IMR-90 (cell line): ENCODE data around the gene EFHD1. TPM values are rescaled to one million over a fixed set of nuclear protein-coding genes. Genes with fewer than 3 reads are reported as not detected.

ENCODE experiments used
- ATAC-seq: fragments of 200-7000 bp; cut with Tn5 transposase; 2 replicates; pipeline ENCODE4 v1.9.1; 2020; ENCODE audit warnings: low read depth, mild to moderate bottlenecking, moderate library complexity
- BruUV-seq: library from RNA; stranded (reverse); fragments of 400-500 nt; replicated peaks from 2 replicates; lab custom pipeline; 2021; lab: Mats Ljungman, UMichigan
- CTCF ChIA-PET: fragments of 300-600 bp; formaldehyde crosslinking; extraction: SDS; loops from one replicate; lab custom pipeline; 2021; ENCODE audit warnings: antibody characterized with exemption; lab: Yijun Ruan, JAX
- POLR2A ChIA-PET: fragments of 300-600 bp; sonication (Branson Sonifier 250); formaldehyde crosslinking; loops from one replicate; lab custom pipeline; 2022; ENCODE audit warnings: antibody characterized with exemption; ENCODE audit not compliant: unreplicated experiment; lab: Charles Lee
- DNase-seq: peaks from one replicate; pipeline ENCODE4 v3.0.0; 2013
- H2AFZ ChIP-seq: replicated peaks from 2 replicates; pipeline ENCODE3; 2013; ENCODE audit warnings: low read length, mild to moderate bottlenecking; ENCODE audit not compliant: poor library complexity
- H2AK5ac ChIP-seq: 2 replicates; pipeline ENCODE4 v1.6.1; 2013; ENCODE audit warnings: low read depth, low read length, inconsistent platforms
- H2AK9ac ChIP-seq: replicated peaks from 2 replicates; pipeline ENCODE3; 2013; ENCODE audit warnings: mild to moderate bottlenecking, low read depth, low read length, moderate library complexity; ENCODE audit not compliant: poor library complexity
- H2BK120ac ChIP-seq: 2 replicates; pipeline ENCODE4 v1.6.1; 2013; ENCODE audit warnings: low read depth, low read length, inconsistent platforms
- H2BK15ac ChIP-seq: 3 replicates; pipeline ENCODE4 v1.6.1; 2013; ENCODE audit warnings: low read depth, low read length, inconsistent platforms
- H2BK20ac ChIP-seq: 2 replicates; pipeline ENCODE4 v1.6.1; 2013; ENCODE audit warnings: low read depth, mild to moderate bottlenecking, inconsistent platforms, low read length, moderate library complexity
- H2BK5ac ChIP-seq: 2 replicates; pipeline ENCODE4 v1.6.1; 2013; ENCODE audit warnings: mild to moderate bottlenecking, low read depth, low read length, inconsistent platforms; ENCODE audit not compliant: poor library complexity, severe bottlenecking
- H3K14ac ChIP-seq: replicated peaks from 2 replicates; pipeline ENCODE4 v1.6.1; 2013; ENCODE audit warnings: low read depth, low read length, inconsistent platforms
- H3K18ac ChIP-seq: 2 replicates; pipeline ENCODE4 v1.6.1; 2013; ENCODE audit warnings: low read depth, low read length, control low read depth
- H3K23ac ChIP-seq: 2 replicates; pipeline ENCODE4 v1.6.1; 2013; ENCODE audit warnings: low read depth, low read length, inconsistent platforms
- H3K27ac ChIP-seq: 2 replicates; pipeline ENCODE4 v1.5.1; 2013; ENCODE audit warnings: mild to moderate bottlenecking, control low read depth, low read length; ENCODE audit not compliant: insufficient read depth
- H3K27me3 ChIP-seq: 2 replicates; pipeline ENCODE4 v1.6.1; 2013; ENCODE audit warnings: low read length; ENCODE audit not compliant: control insufficient read depth, insufficient read depth
- H3K36me3 ChIP-seq: 2 replicates; pipeline ENCODE4 v1.6.1; 2013; ENCODE audit warnings: low read length, mixed read lengths; ENCODE audit not compliant: control insufficient read depth, insufficient read depth
- H3K4ac ChIP-seq: 2 replicates; pipeline ENCODE4 v1.6.1; 2013; ENCODE audit warnings: low read depth, low read length, inconsistent platforms
- H3K4me1 ChIP-seq: 2 replicates; pipeline ENCODE4 v1.6.1; 2013; ENCODE audit warnings: low read length, mixed read lengths; ENCODE audit not compliant: control insufficient read depth, insufficient read depth
- H3K4me2 ChIP-seq: 2 replicates; pipeline ENCODE4 v1.6.1; 2013; ENCODE audit warnings: low read depth, mild to moderate bottlenecking, control low read depth, low read length, moderate library complexity
- H3K4me3 ChIP-seq: 2 replicates; pipeline ENCODE4 v1.5.1; 2013; ENCODE audit warnings: low read depth, mild to moderate bottlenecking, control low read depth, low read length, moderate library complexity; ENCODE audit not compliant: insufficient read depth
- H3K56ac ChIP-seq: 2 replicates; pipeline ENCODE4 v1.6.1; 2013; ENCODE audit warnings: low read length, inconsistent platforms; ENCODE audit not compliant: insufficient read depth; ENCODE audit errors: extremely low read depth
- H3K79me1 ChIP-seq, 2 experiments: 2 replicates each; pipeline ENCODE4 v1.6.1; 2013; ENCODE audit warnings: low read length in 2 of 2, inconsistent platforms in 1 of 2, low read depth in 1 of 2
- H3K9ac ChIP-seq: 2 replicates; pipeline ENCODE4 v1.6.1; 2013; ENCODE audit warnings: low read depth, low read length, control low read depth
- H3K9me1 ChIP-seq: 2 replicates; pipeline ENCODE4 v1.6.1; 2013; ENCODE audit warnings: low read length, inconsistent platforms; ENCODE audit not compliant: insufficient read depth
- H3K9me3 ChIP-seq: 2 replicates; pipeline ENCODE4 v1.6.1; 2013; ENCODE audit warnings: low read length; ENCODE audit not compliant: control insufficient read depth, insufficient read depth
- H4K20me1 ChIP-seq: 2 replicates; pipeline ENCODE4 v1.6.1; 2013; ENCODE audit warnings: low read length, inconsistent platforms; ENCODE audit not compliant: insufficient read depth
- H4K5ac ChIP-seq: 2 replicates; pipeline ENCODE4 v1.6.1; 2013; ENCODE audit warnings: mild to moderate bottlenecking, low read depth, low read length, control low read depth
- H4K8ac ChIP-seq, 2 experiments: 2 replicates each; pipeline ENCODE4 v1.6.1; 2013; ENCODE audit warnings: low read depth in 2 of 2, low read length in 2 of 2, control low read depth in 1 of 2, inconsistent platforms in 1 of 2
- H4K91ac ChIP-seq: 2 replicates; pipeline ENCODE4 v1.6.1; 2013; ENCODE audit warnings: low read depth, low read length, inconsistent platforms; ENCODE audit not compliant: insufficient read depth
- BHLHE40 ChIP-seq: fragments of 150-350 bp; IDR thresholded peaks from 2 replicates; pipeline ENCODE4 v1.6.1; 2016; ENCODE audit warnings: mild to moderate bottlenecking, low read depth, low read length
- CHD1 ChIP-seq: IDR thresholded peaks from 2 replicates; pipeline ENCODE4 v1.6.1; 2012; ENCODE audit warnings: low read depth, low read length, improper control_type of control experiment
- CTCF ChIP-seq: conservative IDR thresholded peaks from 2 replicates; pipeline ENCODE4 v1.5.1; 2012; ENCODE audit warnings: mild to moderate bottlenecking, low read depth, low read length, improper control_type of control experiment
- ELK1 ChIP-seq: fragments of 150-350 bp; IDR thresholded peaks from 2 replicates; pipeline ENCODE4 v1.6.1; 2016; ENCODE audit warnings: low read depth, mild to moderate bottlenecking, low read length, moderate library complexity, borderline replicate concordance
- MAFK ChIP-seq: IDR thresholded peaks from 2 replicates; pipeline ENCODE4 v1.6.1; 2012; ENCODE audit warnings: low read depth, low read length, improper control_type of control experiment
- MAZ ChIP-seq: IDR thresholded peaks from 2 replicates; pipeline ENCODE4 v1.6.1; 2012; ENCODE audit warnings: low read depth, mild to moderate bottlenecking, low read length, improper control_type of control experiment, moderate library complexity, borderline replicate concordance
- MXI1 ChIP-seq: IDR thresholded peaks from 2 replicates; pipeline ENCODE4 v1.6.1; 2012; ENCODE audit warnings: low read depth, mild to moderate bottlenecking, low read length, moderate library complexity, borderline replicate concordance
- NFE2L2 ChIP-seq: fragments of 150-350 bp; IDR thresholded peaks from 2 replicates; pipeline ENCODE4 v1.6.1; 2016; ENCODE audit warnings: low read depth, mild to moderate bottlenecking, low read length
- POLR2A ChIP-seq: IDR thresholded peaks from 2 replicates; pipeline ENCODE4 v1.6.1; 2012; ENCODE audit warnings: mild to moderate bottlenecking, low read depth, low read length
- RCOR1 ChIP-seq: IDR thresholded peaks from 2 replicates; pipeline ENCODE4 v1.6.1; 2012; ENCODE audit warnings: mild to moderate bottlenecking, low read length, improper control_type of control experiment; ENCODE audit not compliant: insufficient replicate concordance
- RFX5 ChIP-seq: IDR thresholded peaks from 2 replicates; pipeline ENCODE4 v1.8.0; 2012; ENCODE audit warnings: low read depth, mild to moderate bottlenecking, low read length, moderate library complexity
- SMC3 ChIP-seq: fragments of 150-350 bp; IDR thresholded peaks from 2 replicates; pipeline ENCODE4 v1.6.1; 2016; ENCODE audit warnings: low read depth, mild to moderate bottlenecking, antibody characterized with exemption, low read length, moderate library complexity
- USF2 ChIP-seq: fragments of 150-350 bp; IDR thresholded peaks from 2 replicates; pipeline ENCODE4 v1.6.1; 2017; ENCODE audit warnings: mild to moderate bottlenecking, antibody characterized with exemption, low read length, low read depth
- WGBS, 2 experiments: methylation state at CpG; one replicate each; pipeline versions ENCODE4 v1.1.5 to v1.1.7; 2013; ENCODE audit warnings: missing lambda C conversion rate in 2 of 2; ENCODE audit not compliant: insufficient read length in 1 of 2; ENCODE audit errors: extremely low coverage in 2 of 2; 5-methylcytosine and 5-hydroxymethylcytosine counted together
- dilution Hi-C: fragments of 300-500 bp; cut with HindIII; formaldehyde crosslinking; loops from one replicate; pipeline ENCODE4 v1.14.3; 2018; ENCODE audit warnings: low sequenced_read_pairs; ENCODE audit not compliant: unreplicated experiment
- in situ Hi-C: fragments of 300-500 bp; cut with MboI; formaldehyde crosslinking; loops from 3 replicates; pipeline ENCODE4 v1.14.3; 2019; ENCODE audit warnings: low sequenced_read_pairs, inconsistent platforms, mixed read lengths
- intact Hi-C: fragments of 100-400 bp; cut with micrococcal nuclease; formaldehyde crosslinking; loops from 2 replicates; pipeline ENCODE4 v1.10.0; 2022
- polyA plus RNA-seq, 3 experiments: library from polyadenylated mRNA; depleted of rRNA; stranded (reverse); fragments of >200 nt; gene quantifications; 2 replicates each; pipeline ENCODE4 v1.2.3, GENCODE V29; 2012; ENCODE audit warnings: low replicate concordance in 1 of 3
- total RNA-seq: library from RNA; depleted of rRNA; stranded (reverse); fragments of >200 nt; gene quantifications from 2 replicates; pipeline ENCODE4 v1.2.3, GENCODE V29; 2012

The EFHD1 gene
- total and polyA plus RNA-seq, 2 of the 4 experiments (the other 2 are of a cell fraction) = 0.27 TPM; not detected in 1

- H4K91ac ChIP-seq = no peak overlapping the region
- no peak overlapping the region for H2BK120ac ChIP-seq
- no peak overlapping the region for H3K56ac ChIP-seq
- BruUV-seq = no TSS peak
- no peak overlapping the region for H3K4me3 ChIP-seq
- in situ Hi-C loops (no loop called here), dilution Hi-C loops (no loop called here), intact Hi-C loops (no loop called here)
- ATAC-seq (no peak), DNase-seq (no peak)
- no peaks in the 10 kb centered on the region for H3K79me1 ChIP-seq
- H2BK20ac ChIP-seq = no peak overlapping the region
- H4K20me1 ChIP-seq = no peaks in the 10 kb centered on the region
- ChIA-PET CTCF (no interaction called here), POLR2A (no interaction called here)
- H2AK5ac ChIP-seq = no peak overlapping the region
- no peak overlapping the region for H2BK15ac ChIP-seq
- TF ChIP-seq POLR2A = no peak
- no peak for TF ChIP-seq NFE2L2
- no peak for TF ChIP-seq CHD1
- TF ChIP-seq SMC3 = no peak
- TF ChIP-seq MAFK = no peak
- TF ChIP-seq RFX5 = no peak
- TF ChIP-seq ELK1 = no peak
- TF ChIP-seq USF2 = no peak
- TF ChIP-seq MAZ = no peak
- TF ChIP-seq RCOR1 = no peak
- no peak for TF ChIP-seq CTCF
- no peak for TF ChIP-seq BHLHE40
- TF ChIP-seq MXI1 = no peak
- no peak overlapping the region for H4K5ac ChIP-seq
- H3K18ac ChIP-seq = no peak overlapping the region
- H3K4me2 ChIP-seq = no peak overlapping the region
- H2AFZ ChIP-seq = no peak overlapping the region
- no peaks in the 10 kb centered on the region for H3K4me1 ChIP-seq
- 63% methylated on average over 4 of the region's 6 CpGs; no CpG with 5 or more reads in 1 of the 2 experiments for WGBS, 2 experiments
- no peak overlapping the region for H3K23ac ChIP-seq
- H3K27ac ChIP-seq = no peak overlapping the region
- no peak overlapping the region for H4K8ac ChIP-seq
- H3K9ac ChIP-seq = no peak overlapping the region
- H3K9me3 ChIP-seq = no peaks in the 10 kb centered on the region
- H3K27me3 ChIP-seq = peaks cover 12% of the 10 kb centered on the region
- no peak overlapping the region for H3K4ac ChIP-seq
- H2AK9ac ChIP-seq = no peak overlapping the region
- H3K14ac ChIP-seq = no peak overlapping the region
- H3K9me1 ChIP-seq = no peaks in the 10 kb centered on the region
- no peaks in the 10 kb centered on the region for H3K36me3 ChIP-seq
- H2BK5ac ChIP-seq = no peak overlapping the region
Observed at GRCh38 chr2:232655392-232655791, 22.0 kb downstream of the EFHD1 start.
